ENCODE results near the gene ITGB3BP.

The ITGB3BP gene

DNA sequence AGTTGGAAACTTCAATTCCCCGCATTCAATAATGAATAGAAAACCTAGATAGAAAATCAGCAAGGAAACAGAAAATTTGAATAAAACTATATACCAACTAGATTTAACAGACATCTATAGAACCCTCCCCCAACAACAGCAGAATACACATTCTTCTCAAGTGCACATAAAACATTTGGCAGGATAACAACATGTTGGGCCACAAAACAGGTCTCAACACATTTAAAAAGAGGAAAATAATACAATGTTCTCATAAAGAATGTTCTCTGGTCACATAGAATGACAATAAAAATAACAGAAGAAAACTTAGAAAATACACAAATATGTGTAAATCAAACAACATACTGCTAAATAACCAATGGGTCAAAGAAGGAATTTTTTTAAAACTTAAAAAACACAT is 24.9 kb downstream of the ITGB3BP start:
- Histone ChIP-seq H2AFZ (ENCODE audit: low read length) (no peak overlapping the region), H3K9ac (ENCODE audit: low read depth, low read length, poor library complexity, severe bottlenecking) (no peak overlapping the region), H3K4me3 (ENCODE audit: low read length, poor library complexity, severe bottlenecking) (no peak overlapping the region), H3K9me3 (ENCODE audit: insufficient read depth, low read depth, low read length) (no peaks in the 10 kb centered on the region), H3K4me1 (ENCODE audit: insufficient read depth, low read length, poor library complexity, severe bottlenecking) (peaks cover 16% of the 10 kb centered on the region), H3K9me2 (replicated peaks; ENCODE audit: low read depth, low read length) (no peaks in the 10 kb centered on the region), H3K4me2 (ENCODE audit: low read depth, low read length, poor library complexity, severe bottlenecking) (no peak overlapping the region), H3K36me3 (ENCODE audit: insufficient read depth, low read length) (no peaks in the 10 kb centered on the region), H4K20me1 (ENCODE audit: insufficient read depth, low read length, poor library complexity, severe bottlenecking) (no peaks in the 10 kb centered on the region), H3K27me3 (ENCODE audit: insufficient read depth, low read length, poor library complexity, severe bottlenecking) (no peaks in the 10 kb centered on the region), H3K79me2 (ENCODE audit: insufficient read depth, low read length) (peaks cover 3% of the 10 kb centered on the region; the same call in 1 of the 2 replicates), H3F3A (ENCODE audit: low read depth) (no peaks in the 10 kb centered on the region)
- TF ChIP-seq EZH2phosphoT487 (IDR thresholded peaks at IDR 0.05; ENCODE audit: borderline replicate concordance) (no peak), CTCF (conservative IDR thresholded peaks at IDR 0.05; ENCODE audit: low read length) (no peak)

DNA sequence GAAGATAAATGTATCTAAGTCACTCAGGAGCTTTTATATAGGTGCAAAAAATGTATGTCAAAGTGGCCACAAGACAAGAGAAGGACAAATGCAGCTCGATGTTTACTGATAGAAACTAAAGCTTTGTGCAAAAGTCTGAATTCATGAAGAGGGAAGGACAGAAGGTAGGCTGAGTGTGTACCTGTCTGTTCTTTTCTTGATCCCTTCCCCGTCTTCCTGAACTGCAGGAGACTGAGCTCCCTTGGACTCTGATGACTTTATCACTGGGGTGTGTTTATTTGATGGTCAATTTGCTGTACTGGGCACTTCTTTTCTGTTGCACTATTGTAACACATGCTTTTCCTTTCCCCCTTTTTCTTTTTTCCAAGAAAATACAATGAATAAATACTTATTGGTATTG is 25.4 kb downstream of the ITGB3BP start:
- Histone ChIP-seq H4K20me1 (ENCODE audit: insufficient read depth, low read length, poor library complexity, severe bottlenecking) (no peaks in the 10 kb centered on the region), H3K79me2 (ENCODE audit: insufficient read depth, low read length) (peaks cover 3% of the 10 kb centered on the region; the same call in 1 of the 2 replicates), H2AFZ (ENCODE audit: low read length) (no peak overlapping the region), H3K36me3 (ENCODE audit: insufficient read depth, low read length) (no peaks in the 10 kb centered on the region), H3K4me2 (ENCODE audit: low read depth, low read length, poor library complexity, severe bottlenecking) (no peak overlapping the region), H3K9ac (ENCODE audit: low read depth, low read length, poor library complexity, severe bottlenecking) (no peak overlapping the region), H3K27me3 (ENCODE audit: insufficient read depth, low read length, poor library complexity, severe bottlenecking) (no peaks in the 10 kb centered on the region), H3K4me1 (ENCODE audit: insufficient read depth, low read length, poor library complexity, severe bottlenecking) (peaks cover 16% of the 10 kb centered on the region), H3F3A (ENCODE audit: low read depth) (no peaks in the 10 kb centered on the region), H3K9me3 (ENCODE audit: insufficient read depth, low read depth, low read length) (no peaks in the 10 kb centered on the region), H3K4me3 (ENCODE audit: low read length, poor library complexity, severe bottlenecking) (no peak overlapping the region), H3K9me2 (replicated peaks; ENCODE audit: low read depth, low read length) (no peaks in the 10 kb centered on the region)
- TF ChIP-seq EZH2phosphoT487 (IDR thresholded peaks at IDR 0.05; ENCODE audit: borderline replicate concordance): no peak
- TF ChIP-seq CTCF (conservative IDR thresholded peaks at IDR 0.05; ENCODE audit: low read length): no peak

DNA sequence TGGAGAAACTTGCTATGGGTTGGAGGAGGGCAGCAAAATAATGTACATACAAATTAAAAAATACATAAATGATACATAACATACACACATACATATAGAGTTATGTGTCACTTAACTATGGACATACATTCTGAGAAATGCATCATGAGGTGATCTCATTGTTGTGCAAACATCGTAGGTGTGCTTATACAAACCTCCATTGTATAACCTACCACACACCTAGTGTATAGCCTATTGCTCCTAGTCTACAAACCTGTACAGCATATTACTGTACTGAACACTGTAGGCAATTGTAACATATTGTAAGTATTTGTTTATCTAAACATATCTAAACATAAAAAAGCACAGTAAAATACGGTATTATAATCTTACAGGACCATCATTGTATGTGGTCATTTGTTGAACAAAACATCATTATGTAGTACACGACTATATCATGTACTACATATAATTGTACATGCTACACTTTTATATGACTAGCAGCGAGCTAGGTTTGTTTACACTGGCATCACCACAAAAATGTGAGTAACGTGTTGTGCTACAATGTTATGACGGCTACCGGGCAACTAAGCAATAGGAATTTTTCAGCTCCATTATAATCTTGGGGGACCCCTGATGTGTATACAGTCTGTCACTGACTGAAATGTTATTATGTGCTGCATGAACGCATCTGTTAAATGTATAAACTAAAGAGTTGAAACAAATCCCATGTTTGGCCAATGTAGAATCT is 35.5 kb downstream of the ITGB3BP start:
- Histone ChIP-seq H3K9me3 (ENCODE audit: insufficient read depth, low read depth, low read length) (no peaks in the 10 kb centered on the region), H3K4me3 (ENCODE audit: low read length, poor library complexity, severe bottlenecking) (no peak overlapping the region), H3K27me3 (ENCODE audit: insufficient read depth, low read length, poor library complexity, severe bottlenecking) (no peaks in the 10 kb centered on the region), H3K9me2 (replicated peaks; ENCODE audit: low read depth, low read length) (no peaks in the 10 kb centered on the region), H3K36me3 (ENCODE audit: insufficient read depth, low read length) (peaks cover 10% of the 10 kb centered on the region; the same call in 1 of the 2 replicates), H3K4me1 (ENCODE audit: insufficient read depth, low read length, poor library complexity, severe bottlenecking) (no peaks in the 10 kb centered on the region), H4K20me1 (ENCODE audit: insufficient read depth, low read length, poor library complexity, severe bottlenecking) (no peaks in the 10 kb centered on the region), H2AFZ (ENCODE audit: low read length) (no peak overlapping the region), H3K4me2 (ENCODE audit: low read depth, low read length, poor library complexity, severe bottlenecking) (no peak overlapping the region), H3K79me2 (ENCODE audit: insufficient read depth, low read length) (no peaks in the 10 kb centered on the region), H3F3A (ENCODE audit: low read depth) (no peaks in the 10 kb centered on the region), H3K9ac (ENCODE audit: low read depth, low read length, poor library complexity, severe bottlenecking) (no peak overlapping the region)
- TF ChIP-seq CTCF (conservative IDR thresholded peaks at IDR 0.05; ENCODE audit: low read length): no peak
- no peak for TF ChIP-seq EZH2phosphoT487 (IDR thresholded peaks at IDR 0.05; ENCODE audit: borderline replicate concordance)
